ENCODE data around the gene GLT1D1.

Gene GLT1D1

GRCh38 chr12:128909653-128910052, 56.4 kb downstream of the GLT1D1 start:
- H3K9me2 ChIP-seq (replicated peaks; ENCODE audit: insufficient read depth, low read length): no peaks in the 10 kb centered on the region
- H3K27ac ChIP-seq (ENCODE audit: low read length): no peak overlapping the region
- no peaks in the 10 kb centered on the region for H3F3A ChIP-seq (ENCODE audit: insufficient read depth, low read length)
- H4K20me1 ChIP-seq (ENCODE audit: insufficient read depth, low read length): no peaks in the 10 kb centered on the region
- H3K79me2 ChIP-seq (ENCODE audit: low read length): no peaks in the 10 kb centered on the region
- no peaks in the 10 kb centered on the region for H3K27me3 ChIP-seq (replicated peaks; ENCODE audit: insufficient read depth, low read length)
- DNase-seq: no peak
- no peak overlapping the region for H2AFZ ChIP-seq (ENCODE audit: low read length)
- TF ChIP-seq CTCF (IDR thresholded peaks at IDR 0.05; ENCODE audit: low read length): no peak
- no peak for TF ChIP-seq EZH2phosphoT487 (IDR thresholded peaks at IDR 0.05; ENCODE audit: low read length)
- TF ChIP-seq EZH2 (optimal IDR thresholded peaks at IDR 0.05; ENCODE audit: low read depth, low read length): no peak
- no peaks in the 10 kb centered on the region for H3K4me1 ChIP-seq (ENCODE audit: low read length)
- H3K4me3 ChIP-seq (ENCODE audit: low read length): no peak overlapping the region
- no peak overlapping the region for H3K9ac ChIP-seq (ENCODE audit: low read length)
- H3K4me2 ChIP-seq (ENCODE audit: low read depth, low read length): no peak overlapping the region
- no peaks in the 10 kb centered on the region for H3K36me3 ChIP-seq (replicated peaks; ENCODE audit: insufficient read depth, low read length)
- no peaks in the 10 kb centered on the region for H3K9me3 ChIP-seq (replicated peaks; ENCODE audit: insufficient read depth, low read length)

- Histone ChIP-seq H4K20me1 (ENCODE audit: insufficient read depth, low read length) (no peaks in the 10 kb centered on the region), H3K4me2 (ENCODE audit: low read depth, low read length) (no peak overlapping the region), H3K9me3 (replicated peaks; ENCODE audit: insufficient read depth, low read length) (no peaks in the 10 kb centered on the region), H3F3A (ENCODE audit: insufficient read depth, low read length) (no peaks in the 10 kb centered on the region), H3K9ac (ENCODE audit: low read length) (no peak overlapping the region), H3K36me3 (replicated peaks; ENCODE audit: insufficient read depth, low read length) (no peaks in the 10 kb centered on the region), H3K4me1 (ENCODE audit: low read length) (no peaks in the 10 kb centered on the region), H3K9me2 (replicated peaks; ENCODE audit: insufficient read depth, low read length) (no peaks in the 10 kb centered on the region), H3K79me2 (ENCODE audit: low read length) (no peaks in the 10 kb centered on the region), H3K27ac (ENCODE audit: low read length) (no peak overlapping the region), H3K4me3 (ENCODE audit: low read length) (no peak overlapping the region), H2AFZ (ENCODE audit: low read length) (no peak overlapping the region), H3K27me3 (replicated peaks; ENCODE audit: insufficient read depth, low read length) (no peaks in the 10 kb centered on the region)
- no peak for TF ChIP-seq EZH2phosphoT487 (IDR thresholded peaks at IDR 0.05; ENCODE audit: low read length)
- no peak for TF ChIP-seq EZH2 (optimal IDR thresholded peaks at IDR 0.05; ENCODE audit: low read depth, low read length)
- TF ChIP-seq CTCF (IDR thresholded peaks at IDR 0.05; ENCODE audit: low read length): no peak
- no peak for DNase-seq
Observed at GRCh38 chr12:128910629-128911028, 57.4 kb downstream of the GLT1D1 start.

- Histone ChIP-seq H3K79me2 (ENCODE audit: low read length) (no peaks in the 10 kb centered on the region), H2AFZ (ENCODE audit: low read length) (no peak overlapping the region), H3K9me3 (replicated peaks; ENCODE audit: insufficient read depth, low read length) (no peaks in the 10 kb centered on the region), H3K9ac (ENCODE audit: low read length) (no peak overlapping the region), H3K27ac (ENCODE audit: low read length) (no peak overlapping the region), H3K27me3 (replicated peaks; ENCODE audit: insufficient read depth, low read length) (no peaks in the 10 kb centered on the region), H4K20me1 (ENCODE audit: insufficient read depth, low read length) (no peaks in the 10 kb centered on the region), H3K36me3 (replicated peaks; ENCODE audit: insufficient read depth, low read length) (no peaks in the 10 kb centered on the region), H3F3A (ENCODE audit: insufficient read depth, low read length) (no peaks in the 10 kb centered on the region), H3K9me2 (replicated peaks; ENCODE audit: insufficient read depth, low read length) (no peaks in the 10 kb centered on the region), H3K4me2 (ENCODE audit: low read depth, low read length) (no peak overlapping the region), H3K4me3 (ENCODE audit: low read length) (no peak overlapping the region), H3K4me1 (ENCODE audit: low read length) (no peaks in the 10 kb centered on the region)
- TF ChIP-seq EZH2 (optimal IDR thresholded peaks at IDR 0.05; ENCODE audit: low read depth, low read length) (no peak), CTCF (IDR thresholded peaks at IDR 0.05; ENCODE audit: low read length) (no peak), EZH2phosphoT487 (IDR thresholded peaks at IDR 0.05; ENCODE audit: low read length) (no peak)
- DNase-seq: no peak
Observed at GRCh38 chr12:128911861-128912260, 58.6 kb downstream of the GLT1D1 start.

All from MM.1S (cell line).